ENCODE data around the gene USE1.

Gene USE1

GRCh38 chr19:17235300-17235970 is 20.3 kb downstream of the USE1 start:
- no peaks in the 10 kb centered on the region for H3K27me3 ChIP-seq (ENCODE audit: insufficient read depth, low read length)
- peaks cover 5% of the 10 kb centered on the region for H3K4me1 ChIP-seq (ENCODE audit: insufficient read depth, low read length)
- peaks cover 39% of the 10 kb centered on the region for H3K36me3 ChIP-seq (ENCODE audit: insufficient read depth, low read length)
- H3K4me3 ChIP-seq (ENCODE audit: low read length) = no peak overlapping the region
- no peak overlapping the region for H2AFZ ChIP-seq (ENCODE audit: low read depth, low read length)
- no peaks in the 10 kb centered on the region for H3K9me3 ChIP-seq (ENCODE audit: low read length)

- H3K27me3 ChIP-seq (ENCODE audit: insufficient read depth, low read length) = no peaks in the 10 kb centered on the region
- H3K36me3 ChIP-seq (ENCODE audit: insufficient read depth, low read length) = peaks cover 36% of the 10 kb centered on the region
- H2AFZ ChIP-seq (ENCODE audit: low read depth, low read length) = no peak overlapping the region
- H3K4me3 ChIP-seq (ENCODE audit: low read length) = no peak overlapping the region
- peaks cover 8% of the 10 kb centered on the region for H3K4me1 ChIP-seq (ENCODE audit: insufficient read depth, low read length)
- H3K9me3 ChIP-seq (ENCODE audit: low read length) = no peaks in the 10 kb centered on the region
Observed at GRCh38 chr19:17235971-17236777, 21.0 kb downstream of the USE1 start.

GRCh38 chr19:17236811-17237543 is 21.8 kb downstream of the USE1 start:
- Histone ChIP-seq H3K36me3 (ENCODE audit: insufficient read depth, low read length) (peaks cover 36% of the 10 kb centered on the region), H3K9me3 (ENCODE audit: low read length) (no peaks in the 10 kb centered on the region), H3K4me1 (ENCODE audit: insufficient read depth, low read length) (peaks cover 10% of the 10 kb centered on the region), H2AFZ (ENCODE audit: low read depth, low read length) (no peak overlapping the region), H3K27me3 (ENCODE audit: insufficient read depth, low read length) (no peaks in the 10 kb centered on the region), H3K4me3 (ENCODE audit: low read length) (no peak overlapping the region)

- H3K36me3 ChIP-seq (ENCODE audit: insufficient read depth, low read length) = peaks cover 27% of the 10 kb centered on the region
- no peaks in the 10 kb centered on the region for H3K9me3 ChIP-seq (ENCODE audit: low read length)
Observed at GRCh38 chr19:17237747-17238706, 22.9 kb downstream of the USE1 start.

GRCh38 chr19:17240062-17240752 is 25.1 kb downstream of the USE1 start:
- H3K4me1 ChIP-seq (ENCODE audit: insufficient read depth, low read length) = peaks cover 23% of the 10 kb centered on the region
- no peak overlapping the region for H2AFZ ChIP-seq (ENCODE audit: low read depth, low read length)

More at GRCh38 chr19:17237747-17238706, 22.9 kb downstream of the USE1 start:
- no peak overlapping the region for H2AFZ ChIP-seq (ENCODE audit: low read depth, low read length)
- H3K4me3 ChIP-seq (ENCODE audit: low read length) = no peak overlapping the region
- H3K27me3 ChIP-seq (ENCODE audit: insufficient read depth, low read length) = no peaks in the 10 kb centered on the region
- H3K4me1 ChIP-seq (ENCODE audit: insufficient read depth, low read length) = peaks cover 10% of the 10 kb centered on the region

GRCh38 chr19:17240826-17241399 is 25.8 kb downstream of the USE1 start:
- no peak overlapping the region for H3K4me3 ChIP-seq (ENCODE audit: low read length)
- H3K4me1 ChIP-seq (ENCODE audit: insufficient read depth, low read length) = peaks cover 23% of the 10 kb centered on the region
- H3K36me3 ChIP-seq (ENCODE audit: insufficient read depth, low read length) = peaks cover 19% of the 10 kb centered on the region
- no peak overlapping the region for H2AFZ ChIP-seq (ENCODE audit: low read depth, low read length)
- no peaks in the 10 kb centered on the region for H3K9me3 ChIP-seq (ENCODE audit: low read length)
- no peaks in the 10 kb centered on the region for H3K27me3 ChIP-seq (ENCODE audit: insufficient read depth, low read length)

More at GRCh38 chr19:17240062-17240752, 25.1 kb downstream of the USE1 start:
- Histone ChIP-seq H3K9me3 (ENCODE audit: low read length) (no peaks in the 10 kb centered on the region), H3K36me3 (ENCODE audit: insufficient read depth, low read length) (peaks cover 19% of the 10 kb centered on the region), H3K27me3 (ENCODE audit: insufficient read depth, low read length) (no peaks in the 10 kb centered on the region), H3K4me3 (ENCODE audit: low read length) (no peak overlapping the region)

- H3K27me3 ChIP-seq (ENCODE audit: insufficient read depth, low read length) = no peaks in the 10 kb centered on the region
- peaks cover 32% of the 10 kb centered on the region for H3K4me1 ChIP-seq (ENCODE audit: insufficient read depth, low read length)
- no peak overlapping the region for H2AFZ ChIP-seq (ENCODE audit: low read depth, low read length)
- H3K36me3 ChIP-seq (ENCODE audit: insufficient read depth, low read length) = peaks cover 13% of the 10 kb centered on the region
- H3K9me3 ChIP-seq (ENCODE audit: low read length) = no peaks in the 10 kb centered on the region
- no peak overlapping the region for H3K4me3 ChIP-seq (ENCODE audit: low read length)
Observed at GRCh38 chr19:17242431-17243208, 27.5 kb downstream of the USE1 start.

GRCh38 chr19:17243211-17243829 is 28.2 kb downstream of the USE1 start:
- H3K4me1 ChIP-seq (ENCODE audit: insufficient read depth, low read length) = peaks cover 39% of the 10 kb centered on the region
- H3K9me3 ChIP-seq (ENCODE audit: low read length) = no peaks in the 10 kb centered on the region
- H3K27me3 ChIP-seq (ENCODE audit: insufficient read depth, low read length) = no peaks in the 10 kb centered on the region
- H3K4me3 ChIP-seq (ENCODE audit: low read length) = peak overlapping the region; percentile 98
- no peak overlapping the region for H2AFZ ChIP-seq (ENCODE audit: low read depth, low read length)
- H3K36me3 ChIP-seq (ENCODE audit: insufficient read depth, low read length) = peaks cover 12% of the 10 kb centered on the region

- Histone ChIP-seq H3K4me1 (ENCODE audit: insufficient read depth, low read length) (peaks cover 45% of the 10 kb centered on the region), H3K9me3 (ENCODE audit: low read length) (no peaks in the 10 kb centered on the region), H3K4me3 (ENCODE audit: low read length) (peak overlapping the region; percentile 98), H2AFZ (ENCODE audit: low read depth, low read length) (no peak overlapping the region), H3K27me3 (ENCODE audit: insufficient read depth, low read length) (no peaks in the 10 kb centered on the region), H3K36me3 (ENCODE audit: insufficient read depth, low read length) (peaks cover 7% of the 10 kb centered on the region)
Observed at GRCh38 chr19:17243830-17244617, 28.9 kb downstream of the USE1 start.

Measured in neuron (in vitro differentiated cells).